ENCODE data around the gene BCL11A.
A peak's percentile ranks its signal among the peaks of the same experiment; 100 is the strongest.

BCL11A gene

DNA sequence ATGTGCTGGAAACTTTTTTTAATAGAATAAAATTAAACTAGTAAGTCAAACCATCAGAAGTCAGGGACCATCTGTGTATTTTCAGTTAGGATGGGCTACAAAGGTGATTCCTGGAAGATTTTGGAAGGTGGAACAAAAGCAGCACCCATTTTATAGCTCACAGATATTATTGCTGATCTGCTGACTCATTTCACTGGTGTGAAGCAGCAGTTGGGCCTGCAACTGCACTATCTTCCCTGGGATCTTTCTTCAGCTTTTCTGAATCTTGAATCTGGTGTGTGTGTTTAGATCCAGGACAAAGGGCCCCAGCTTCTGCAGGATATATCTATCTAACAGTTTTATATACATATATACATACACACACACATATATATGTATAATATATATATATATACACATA is 35.6 kb upstream of the BCL11A start:
- DNase-seq (ENCODE audit: low read depth), result no peak
- TF ChIP-seq, protein P1, sequence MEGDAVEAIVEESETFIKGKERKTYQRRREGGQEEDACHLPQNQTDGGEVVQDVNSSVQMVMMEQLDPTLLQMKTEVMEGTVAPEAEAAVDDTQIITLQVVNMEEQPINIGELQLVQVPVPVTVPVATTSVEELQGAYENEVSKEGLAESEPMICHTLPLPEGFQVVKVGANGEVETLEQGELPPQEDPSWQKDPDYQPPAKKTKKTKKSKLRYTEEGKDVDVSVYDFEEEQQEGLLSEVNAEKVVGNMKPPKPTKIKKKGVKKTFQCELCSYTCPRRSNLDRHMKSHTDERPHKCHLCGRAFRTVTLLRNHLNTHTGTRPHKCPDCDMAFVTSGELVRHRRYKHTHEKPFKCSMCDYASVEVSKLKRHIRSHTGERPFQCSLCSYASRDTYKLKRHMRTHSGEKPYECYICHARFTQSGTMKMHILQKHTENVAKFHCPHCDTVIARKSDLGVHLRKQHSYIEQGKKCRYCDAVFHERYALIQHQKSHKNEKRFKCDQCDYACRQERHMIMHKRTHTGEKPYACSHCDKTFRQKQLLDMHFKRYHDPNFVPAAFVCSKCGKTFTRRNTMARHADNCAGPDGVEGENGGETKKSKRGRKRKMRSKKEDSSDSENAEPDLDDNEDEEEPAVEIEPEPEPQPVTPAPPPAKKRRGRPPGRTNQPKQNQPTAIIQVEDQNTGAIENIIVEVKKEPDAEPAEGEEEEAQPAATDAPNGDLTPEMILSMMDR (IDR thresholded peaks at IDR 0.05; ENCODE audit: insufficient read depth, low read depth, low read length, missing control alignments), result no peak
- no peak overlapping the region for H3K4me3 ChIP-seq (ENCODE audit: low read length)

DNA sequence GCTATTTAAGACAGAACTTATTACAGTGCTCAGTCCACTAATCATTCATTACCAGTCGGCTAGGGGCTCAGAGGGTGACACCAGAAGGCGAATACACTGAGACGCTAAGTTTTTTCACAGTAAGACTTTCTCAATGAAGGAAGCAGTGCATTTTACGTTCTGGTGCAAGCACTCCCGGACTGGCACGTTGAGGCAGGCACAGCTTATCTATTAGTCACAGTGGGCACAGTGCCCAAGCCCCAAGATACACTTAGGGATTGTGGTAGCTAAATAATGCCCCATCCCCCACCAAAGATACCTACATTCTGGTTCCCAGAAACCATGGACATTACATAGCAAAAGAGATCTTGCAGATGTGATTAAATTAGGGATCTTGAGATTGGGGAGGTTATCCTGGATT is 32.6 kb upstream of the BCL11A start:
- TF ChIP-seq, protein P1 (IDR thresholded peaks at IDR 0.05; ENCODE audit: insufficient read depth, low read depth, low read length, missing control alignments), result no peak

DNA sequence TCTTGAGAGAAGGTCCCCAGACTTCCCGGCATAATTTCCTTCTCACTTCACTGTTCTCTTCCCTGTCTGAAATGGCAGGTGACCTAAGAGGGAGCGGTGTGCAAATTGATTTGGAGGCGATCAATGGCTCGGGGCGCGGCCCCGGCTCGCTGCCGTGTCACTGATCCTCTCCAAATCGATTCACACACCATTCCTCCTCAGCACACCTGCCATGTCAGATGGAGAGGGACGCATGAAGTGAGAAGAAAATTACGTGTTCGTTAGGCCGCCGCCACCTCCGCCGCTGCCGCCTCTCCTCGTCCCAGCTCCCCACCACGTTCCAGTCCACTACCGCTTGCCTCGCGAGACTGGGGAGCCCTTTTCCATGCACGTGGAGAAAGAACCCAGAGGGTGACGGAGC is 31.8 kb upstream of the BCL11A start:
- TF ChIP-seq, protein P1 (IDR thresholded peaks at IDR 0.05; ENCODE audit: insufficient read depth, low read depth, low read length, missing control alignments), result no peak
- DNase-seq (ENCODE audit: low read depth), result no peak

More for the DNA sequence above, 32.6 kb upstream of the BCL11A start:
- DNase-seq (ENCODE audit: low read depth), result peak; percentile 95
- no peak overlapping the region for H3K4me3 ChIP-seq (ENCODE audit: low read length)

DNA sequence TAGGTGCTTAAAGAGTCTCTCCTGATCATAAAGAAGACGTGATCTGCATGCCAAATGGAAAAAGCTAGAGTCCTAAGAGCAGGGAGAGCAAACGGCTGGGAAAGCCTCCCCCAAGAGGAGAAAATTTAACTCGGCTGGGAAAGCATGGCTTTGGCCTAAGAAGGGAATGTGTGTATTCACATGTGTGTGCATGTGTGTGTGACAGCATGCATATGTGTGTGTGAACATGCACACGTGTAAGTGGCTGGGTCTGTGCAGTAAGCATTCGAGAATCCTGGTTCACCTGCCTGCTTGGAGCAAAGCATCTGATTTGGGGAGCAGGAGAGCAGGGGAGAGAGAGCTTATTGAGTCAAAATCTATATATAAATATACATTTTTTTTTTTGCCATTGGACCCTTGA is 30.1 kb upstream of the BCL11A start:
- no peak for DNase-seq (ENCODE audit: low read depth)
- H3K4me3 ChIP-seq (ENCODE audit: low read length), result no peak overlapping the region
- TF ChIP-seq, protein P1 (IDR thresholded peaks at IDR 0.05; ENCODE audit: insufficient read depth, low read depth, low read length, missing control alignments), result no peak

More for the DNA sequence above, 31.8 kb upstream of the BCL11A start:
- no peak overlapping the region for H3K4me3 ChIP-seq (ENCODE audit: low read length)

DNA sequence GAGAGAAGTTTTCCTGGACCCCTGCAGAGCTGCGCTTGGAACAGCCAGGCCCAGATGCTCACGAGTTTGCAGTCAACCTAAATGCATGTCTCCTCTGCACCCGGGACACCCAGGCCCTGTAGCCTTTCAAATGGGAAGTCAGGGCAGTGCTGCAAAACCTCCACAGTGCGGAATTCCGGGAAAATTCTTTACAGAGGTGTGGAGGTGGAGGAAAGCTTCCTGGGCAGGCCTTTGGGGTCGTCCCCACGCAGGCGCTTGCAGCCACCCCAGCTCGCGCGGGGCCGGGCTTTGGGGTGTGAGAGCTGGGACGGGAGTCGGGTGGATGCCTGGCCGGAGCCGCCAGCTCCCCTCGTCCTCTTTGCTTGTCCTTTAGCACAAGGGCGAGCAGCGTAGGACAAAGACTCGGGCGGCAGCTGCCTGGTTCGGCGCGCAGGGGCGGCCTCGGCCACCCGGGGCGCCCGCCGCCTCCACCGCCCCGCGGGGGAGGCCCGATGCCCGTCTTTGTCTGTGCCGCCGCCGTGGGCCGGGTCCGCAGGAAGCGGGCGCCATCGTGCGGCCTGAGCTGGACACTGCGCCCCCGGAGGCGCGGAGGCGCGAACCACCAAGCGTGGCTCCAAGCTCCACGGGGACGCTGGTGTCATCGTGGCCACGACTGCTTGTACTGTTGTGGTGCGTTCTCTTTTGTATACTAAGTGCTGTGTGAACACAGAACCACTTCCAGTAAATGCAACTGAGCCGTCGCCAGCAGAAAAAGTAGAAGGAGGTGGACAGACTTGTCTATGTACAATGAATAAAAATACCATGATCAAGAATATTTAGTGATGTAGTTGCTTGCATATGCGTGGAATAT is 28.2 kb upstream of the BCL11A start:
- peak; percentile 61 for DNase-seq (ENCODE audit: low read depth)
- TF ChIP-seq, protein P1 (IDR thresholded peaks at IDR 0.05; ENCODE audit: insufficient read depth, low read depth, low read length, missing control alignments), result peak; percentile 68
- peak overlapping the region; percentile 37 for H3K4me3 ChIP-seq (ENCODE audit: low read length)

DNA sequence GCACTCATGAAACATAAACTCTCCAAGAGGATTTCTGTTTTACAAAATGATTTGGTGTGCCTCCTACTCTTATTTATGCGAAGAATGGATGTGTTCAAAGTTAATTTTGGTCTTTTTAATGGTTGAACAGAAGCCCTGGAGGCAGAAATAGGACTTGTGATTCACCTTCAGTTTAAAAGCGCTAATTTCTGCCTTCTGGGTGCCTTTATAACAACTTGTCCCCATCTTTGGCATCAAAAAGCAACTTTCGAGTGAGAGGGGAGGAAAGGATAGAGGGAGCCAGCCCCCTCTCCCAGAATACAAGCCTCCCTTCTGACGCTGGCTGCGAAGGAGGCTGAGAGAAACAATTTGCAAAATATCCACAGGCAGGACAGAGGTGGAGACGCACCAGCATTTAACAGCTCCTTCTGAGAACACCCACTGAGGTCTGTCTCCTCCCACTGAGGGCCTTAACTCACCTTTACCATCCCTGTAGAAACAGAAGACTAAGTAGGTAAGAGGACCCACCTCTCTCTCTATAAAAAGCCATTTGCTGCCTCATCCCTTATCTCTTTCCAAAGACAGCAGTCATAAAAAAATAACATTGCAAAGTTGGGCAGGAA is 24.3 kb upstream of the BCL11A start:
- TF ChIP-seq, protein P1 (IDR thresholded peaks at IDR 0.05; ENCODE audit: insufficient read depth, low read depth, low read length, missing control alignments), result no peak
- DNase-seq (ENCODE audit: low read depth), result no peak
- H3K4me3 ChIP-seq (ENCODE audit: low read length), result no peak overlapping the region

Measured in epithelial cell of esophagus (primary cell).